Endothelial cell of umbilical vein (primary cell): ENCODE data around the gene ERMN. TPM values are rescaled to one million over a fixed set of nuclear protein-coding genes. Genes with fewer than 3 reads are reported as not detected.

ENCODE experiments used
- BruUV-seq: library from RNA; stranded (reverse); fragments of 400-500 nt; replicated peaks from 2 replicates; lab custom pipeline; 2021; lab: Mats Ljungman, UMichigan
- CTCF ChIA-PET: fragments of 300-600, 350-600 bp; sonication (Branson Sonifier 250); formaldehyde crosslinking; loops from one replicate; lab custom pipeline; 2021; ENCODE audit warnings: antibody characterized with exemption, inconsistent platforms; lab: Charles Lee
- POLR2A ChIA-PET: fragments of 300-600, 350-600 bp; sonication (Branson Sonifier 250); formaldehyde crosslinking; loops from one replicate; lab custom pipeline; 2021; ENCODE audit warnings: antibody characterized with exemption, inconsistent platforms; lab: Charles Lee
- DNase-seq: peaks from one replicate; pipeline ENCODE4 v3.0.0-alpha.2; 2011; ENCODE audit warnings: low read depth, low spot score
- FAIRE-seq: peaks from 2 replicates; lab custom pipeline; 2011; peaks lifted over from hg19 to GRCh38; lab: Jason Lieb, UNC
- H2AFZ ChIP-seq: 2 replicates; pipeline ENCODE4 v1.6.0; 2012; ENCODE audit warnings: low read depth, low read length, control low read depth, inconsistent platforms
- H3K27ac ChIP-seq: 2 replicates; pipeline ENCODE4 v1.5.1; 2011; ENCODE audit warnings: low read depth, mild to moderate bottlenecking, control low read depth, low read length, moderate library complexity; ENCODE audit not compliant: insufficient read depth
- H3K27me3 ChIP-seq, 2 experiments: 2 replicates each; pipeline versions ENCODE4 v1.6.0 to v1.6.1; 2011; ENCODE audit warnings: low read length in 2 of 2, mixed read lengths in 1 of 2; ENCODE audit not compliant: control insufficient read depth in 2 of 2, insufficient read depth in 2 of 2
- H3K36me3 ChIP-seq, 2 experiments: 2 replicates in 1 of 2; 3 replicates in 1 of 2; pipeline ENCODE4 v1.5.1; 2011; ENCODE audit warnings: low read length in 2 of 2, mild to moderate bottlenecking in 1 of 2, moderate library complexity in 1 of 2; ENCODE audit not compliant: control insufficient read depth in 2 of 2, insufficient read depth in 2 of 2; ENCODE audit errors: extremely low read depth in 1 of 2
- H3K4me1 ChIP-seq: 3 replicates; pipeline ENCODE4 v1.5.1; 2011; ENCODE audit warnings: mild to moderate bottlenecking, low read length; ENCODE audit not compliant: control insufficient read depth, insufficient read depth; ENCODE audit errors: extremely low read depth
- H3K4me2 ChIP-seq: 2 replicates; pipeline ENCODE4 v1.6.1; 2011; ENCODE audit warnings: low read length, control low read depth, mixed read lengths; ENCODE audit not compliant: insufficient read depth
- H3K4me3 ChIP-seq, 3 experiments: fragments of 200-600 bp in 1 of 3; sonication (generic), shearing (Covaris generic) in 1 of 3; replicated peaks in 1 of 3; 2 replicates each; pipeline ENCODE4 v1.5.1; 2011 to 2016; ENCODE audit warnings: control low read depth in 3 of 3, low read length in 3 of 3, mild to moderate bottlenecking in 2 of 3, inconsistent platforms in 1 of 3, low read depth in 1 of 3, moderate library complexity in 1 of 3; ENCODE audit not compliant: insufficient read depth in 1 of 3
- H3K79me2 ChIP-seq: 2 replicates; pipeline ENCODE4 v1.6.0; 2012; ENCODE audit warnings: low read length, inconsistent platforms; ENCODE audit not compliant: control insufficient read depth, insufficient read depth
- H3K9ac ChIP-seq: replicated peaks from 2 replicates; pipeline ENCODE3; 2011; ENCODE audit warnings: low read length, control low read depth; ENCODE audit not compliant: insufficient read depth; ENCODE audit errors: extremely low read depth
- H3K9me1 ChIP-seq: replicated peaks from 3 replicates; pipeline ENCODE4 v1.6.0; 2011; ENCODE audit warnings: mild to moderate bottlenecking, low read length; ENCODE audit not compliant: control insufficient read depth, insufficient read depth; ENCODE audit errors: extremely low read depth
- H3K9me3 ChIP-seq: replicated peaks from 2 replicates; pipeline ENCODE4 v1.5.1; 2012; ENCODE audit warnings: low read length, inconsistent platforms; ENCODE audit not compliant: control insufficient read depth, insufficient read depth
- H4K20me1 ChIP-seq: replicated peaks from 2 replicates; pipeline ENCODE3; 2011; ENCODE audit warnings: mild to moderate bottlenecking, low read length; ENCODE audit not compliant: control insufficient read depth, insufficient read depth; ENCODE audit errors: extremely low read depth
- CTCF ChIP-seq, 2 donors: IDR thresholded peaks; 1 replicate in 1 of 2; 2 replicates in 1 of 2; pipeline ENCODE4 v1.5.1; 2011; ENCODE audit warnings: low read length in 2 of 2, mild to moderate bottlenecking in 2 of 2, moderate library complexity in 2 of 2, control low read depth in 1 of 2, inconsistent platforms in 1 of 2, low read depth in 1 of 2; ENCODE audit not compliant: insufficient read depth in 1 of 2; ENCODE audit errors: extremely low read depth in 1 of 2
- EZH2 ChIP-seq: IDR thresholded peaks from 2 replicates; pipeline ENCODE4 v1.6.1; 2012; ENCODE audit warnings: borderline replicate concordance, low read depth, mild to moderate bottlenecking, moderate library complexity, low read length, inconsistent platforms; ENCODE audit not compliant: severe bottlenecking
- FOS ChIP-seq: IDR thresholded peaks from 2 replicates; pipeline ENCODE4 v1.6.1; 2011; ENCODE audit warnings: mild to moderate bottlenecking, low read length, moderate library complexity, borderline replicate concordance; ENCODE audit not compliant: insufficient read depth
- GATA2 ChIP-seq: IDR thresholded peaks from 2 replicates; pipeline ENCODE4 v1.7.0; 2011; ENCODE audit warnings: low read depth, mild to moderate bottlenecking, moderate library complexity, mixed read lengths, low read length; ENCODE audit not compliant: insufficient read length, insufficient read depth
- JUN ChIP-seq: IDR thresholded peaks from 2 replicates; pipeline ENCODE4 v1.6.1; 2011; ENCODE audit warnings: borderline replicate concordance, low read depth; ENCODE audit not compliant: insufficient read length, insufficient read depth
- MAX ChIP-seq: IDR thresholded peaks from 2 replicates; pipeline ENCODE4 v1.6.1; 2011; ENCODE audit not compliant: insufficient read depth, insufficient read length
- MYC ChIP-seq: IDR thresholded peaks from one replicate; pipeline ENCODE4 v1.6.1; 2011; ENCODE audit warnings: mild to moderate bottlenecking, low read depth, low read length
- POLR2A ChIP-seq: IDR thresholded peaks from 2 replicates; pipeline ENCODE4 v1.6.1; 2012; ENCODE audit warnings: low read depth, mild to moderate bottlenecking, control low read depth, low read length
- POLR2AphosphoS5 ChIP-seq: IDR thresholded peaks from 2 replicates; pipeline ENCODE4 v1.6.1; 2012; ENCODE audit warnings: low read depth, mild to moderate bottlenecking, control low read depth, low read length, moderate library complexity; ENCODE audit not compliant: insufficient read depth
- dilution Hi-C: fragments of 300-500 bp; cut with MboI; formaldehyde crosslinking; loops from one replicate; pipeline ENCODE4 v1.15.0; 2019; ENCODE audit warnings: low sequenced_read_pairs; ENCODE audit not compliant: extremely low pct_ligation_motif_present
- intact Hi-C: fragments of 100-400 bp; cut with micrococcal nuclease; formaldehyde crosslinking; loops from one replicate; pipeline ENCODE4 v1.10.0; 2022
- polyA plus RNA-seq, 4 experiments: library from polyadenylated mRNA; depleted of rRNA in 3 of 4; stranded (reverse) in 3 of 4; unstranded in 1 of 4; fragments of >200 nt; gene quantifications; 2 replicates each; pipeline versions ENCODE4 v1.2.1 to v1.2.3, GENCODE V29; 2011 to 2012; ENCODE audit warnings: missing spikeins in 1 of 4
- total RNA-seq: library from RNA; stranded (reverse); gene quantifications from 2 replicates; pipeline ENCODE4 v1.2.3, GENCODE V29; 2021

The ERMN gene
- total and polyA plus RNA-seq, 2 donors (not counting 3 experiments of a cell fraction or from before 2014, with no cell fraction given) = not detected

- no peak for FAIRE-seq
- dilution Hi-C loops (no loop called here), intact Hi-C loops (no loop called here)
- no peaks in the 10 kb centered on the region for H3K9me1 ChIP-seq
- no peaks in the 10 kb centered on the region for H3K4me1 ChIP-seq
- no peaks in the 10 kb centered on the region for H4K20me1 ChIP-seq
- no peak overlapping the region for H3K4me3 ChIP-seq
- no peaks in the 10 kb centered on the region for H3K36me3 ChIP-seq
- no peak overlapping the region for H3K9ac ChIP-seq
- POLR2A ChIA-PET = no interaction called here
- no peak for DNase-seq
- H3K4me2 ChIP-seq = no peak overlapping the region
- no TSS peak for BruUV-seq
- H2AFZ ChIP-seq = no peak overlapping the region
- peaks cover 0 to 7% of the 10 kb centered on the region in 2 experiments for H3K27me3 ChIP-seq
- H3K9me3 ChIP-seq = no peaks in the 10 kb centered on the region
- CTCF ChIA-PET = interaction anchor here (1.4 to 2.2 kb wide), 3 partner anchors 8 to 27 kb away, joined by 4 to 21 read pairs (median 12); no protein-coding TSS in a partner anchor
- H3K27ac ChIP-seq = no peak overlapping the region
- no peaks in the 10 kb centered on the region for H3K79me2 ChIP-seq
- no peak for TF ChIP-seq CTCF (IDR thresholded peaks at IDR 0.05; ENCODE audit: extremely low read depth in 1 of 2, insufficient read depth in 1 of 2, low read depth in 1 of 2, low read length in 2 of 2)
- no peak for TF ChIP-seq JUN
- no peak for TF ChIP-seq EZH2
- TF ChIP-seq MAX = no peak
- no peak for TF ChIP-seq POLR2AphosphoS5
- TF ChIP-seq GATA2 = no peak
- no peak for TF ChIP-seq POLR2A
- TF ChIP-seq FOS = no peak
- no peak for TF ChIP-seq MYC
Measured at GRCh38 chr2:157309878-157310277, 15.7 kb downstream of the ERMN start.
